SHP77 (cell line): ENCODE measurements around the gene FNIP2.
"Not testable (repeated sequence)": the region's sequence is repeated elsewhere in the genome, so short reads cannot be mapped to it uniquely, and the experiment has no call there.

Experiments used
- DNase-seq, 2 experiments: peaks; one replicate each; lab custom pipeline; 2025; lab: John Stamatoyannopoulos, UW

The FNIP2 gene

GRCh38 chr4:158768555-158769174, at the start of gene FNIP2:
Gene FNIP2, plus strand, starts transcription at chr4:158769026. Its CDS starts 187 bp downstream, at chr4:158769213.
- peak; percentile 12 to 45 for DNase-seq

- DNase-seq, result no peak
Observed at GRCh38 chr4:158721680-158722079, 47.1 kb upstream of the FNIP2 start.

- no peak for DNase-seq
Observed at GRCh38 chr4:158722291-158722916, 46.4 kb upstream of the FNIP2 start.

GRCh38 chr4:158722917-158723793, 45.7 kb upstream of the FNIP2 start, which contains the start of gene PPID:
Gene PPID, minus strand, starts transcription at chr4:158723396. Its CDS starts 108 bp downstream, at chr4:158723288.
- DNase-seq, result peak; percentile 53 to 68

GRCh38 chr4:158724637-158725036, 44.2 kb upstream of the FNIP2 start:
- no peak for DNase-seq

GRCh38 chr4:158726633-158727032, 42.2 kb upstream of the FNIP2 start:
- DNase-seq, result no peak

GRCh38 chr4:158728236-158728635, 40.6 kb upstream of the FNIP2 start:
- DNase-seq, result no peak

- peak in 1 of 2 experiments; percentile 22 for DNase-seq
Observed at GRCh38 chr4:158729716-158730559, 38.9 kb upstream of the FNIP2 start.

- no peak for DNase-seq
Observed at GRCh38 chr4:158738866-158739265, 30.0 kb upstream of the FNIP2 start.

- no peak for DNase-seq
Observed at GRCh38 chr4:158739600-158739999, 29.2 kb upstream of the FNIP2 start.

- DNase-seq, result no peak
Observed at GRCh38 chr4:158741326-158742021, 27.4 kb upstream of the FNIP2 start.

- DNase-seq, result not testable (repeated sequence)
Observed at GRCh38 chr4:158746537-158746936, 22.3 kb upstream of the FNIP2 start.

GRCh38 chr4:158750379-158750778, 18.4 kb upstream of the FNIP2 start:
- DNase-seq, result no peak

GRCh38 chr4:158754385-158755180, 14.2 kb upstream of the FNIP2 start:
- DNase-seq, result no peak

GRCh38 chr4:158755819-158756218, 13.0 kb upstream of the FNIP2 start:
- not testable (repeated sequence) for DNase-seq

- DNase-seq, result no peak
Observed at GRCh38 chr4:158756588-158756987, 12.2 kb upstream of the FNIP2 start.

- DNase-seq, result no peak
Observed at GRCh38 chr4:158758142-158758541, 10.7 kb upstream of the FNIP2 start.

GRCh38 chr4:158758703-158759102, 10.1 kb upstream of the FNIP2 start:
- no peak for DNase-seq

GRCh38 chr4:158759539-158759938, 9.3 kb upstream of the FNIP2 start:
- not testable (repeated sequence) for DNase-seq

GRCh38 chr4:158760866-158761265, 8.0 kb upstream of the FNIP2 start:
- DNase-seq, result no peak
